ENCODE data around the gene FNIP1. TPM values are rescaled to one million over a fixed set of nuclear protein-coding genes. Genes with fewer than 3 reads are reported as not detected.

Gene FNIP1
- total RNA-seq, 1 donor from 2014 or later = 35.2 TPM

- no peaks in the 10 kb centered on the region for H3K27me3 ChIP-seq (ENCODE audit: control insufficient read depth, insufficient read depth, low read length)
- no peaks in the 10 kb centered on the region for H3K36me3 ChIP-seq (ENCODE audit: control insufficient read depth, insufficient read depth, low read length)
- DNase-seq (ENCODE audit: low read depth) = no peak
- no peak overlapping the region for H3K4me3 ChIP-seq (ENCODE audit: low read depth, low read length)
- no peak for TF ChIP-seq CTCF (IDR thresholded peaks at IDR 0.05; ENCODE audit: insufficient read depth, low read length, poor library complexity, severe bottlenecking)
These were observed 49.4 kb downstream of the FNIP1 start for GRCh38 chr5:131747180-131748105.

GRCh38 chr5:131746423-131746822 is 50.4 kb downstream of the FNIP1 start:
- H3K27me3 ChIP-seq (ENCODE audit: control insufficient read depth, insufficient read depth, low read length) = no peaks in the 10 kb centered on the region
- H3K36me3 ChIP-seq (ENCODE audit: control insufficient read depth, insufficient read depth, low read length) = no peaks in the 10 kb centered on the region
- TF ChIP-seq CTCF (IDR thresholded peaks at IDR 0.05; ENCODE audit: insufficient read depth, low read length, poor library complexity, severe bottlenecking) = no peak
- no peak overlapping the region for H3K4me3 ChIP-seq (ENCODE audit: low read depth, low read length)
- no peak for DNase-seq (ENCODE audit: low read depth)

GRCh38 chr5:131745703-131746102 is 51.1 kb downstream of the FNIP1 start:
- H3K4me3 ChIP-seq (ENCODE audit: low read depth, low read length) = no peak overlapping the region
- TF ChIP-seq CTCF (IDR thresholded peaks at IDR 0.05; ENCODE audit: insufficient read depth, low read length, poor library complexity, severe bottlenecking) = no peak
- H3K27me3 ChIP-seq (ENCODE audit: control insufficient read depth, insufficient read depth, low read length) = no peaks in the 10 kb centered on the region
- no peaks in the 10 kb centered on the region for H3K36me3 ChIP-seq (ENCODE audit: control insufficient read depth, insufficient read depth, low read length)
- no peak for DNase-seq (ENCODE audit: low read depth)

- no peak for DNase-seq (ENCODE audit: low read depth)
- no peak for TF ChIP-seq CTCF (IDR thresholded peaks at IDR 0.05; ENCODE audit: insufficient read depth, low read length, poor library complexity, severe bottlenecking)
- Histone ChIP-seq H3K27me3 (ENCODE audit: control insufficient read depth, insufficient read depth, low read length) (no peaks in the 10 kb centered on the region), H3K36me3 (ENCODE audit: control insufficient read depth, insufficient read depth, low read length) (no peaks in the 10 kb centered on the region), H3K4me3 (ENCODE audit: low read depth, low read length) (no peak overlapping the region)
These were observed 51.7 kb downstream of the FNIP1 start for GRCh38 chr5:131745155-131745554.

- no peak for DNase-seq (ENCODE audit: low read depth)
- no peaks in the 10 kb centered on the region for H3K27me3 ChIP-seq (ENCODE audit: control insufficient read depth, insufficient read depth, low read length)
These were observed 56.3 kb downstream of the FNIP1 start for GRCh38 chr5:131740477-131740876.

More at GRCh38 chr5:131740477-131740876, 56.3 kb downstream of the FNIP1 start:
- no peaks in the 10 kb centered on the region for H3K36me3 ChIP-seq (ENCODE audit: control insufficient read depth, insufficient read depth, low read length)
- no peak overlapping the region for H3K4me3 ChIP-seq (ENCODE audit: low read depth, low read length)
- TF ChIP-seq CTCF (IDR thresholded peaks at IDR 0.05; ENCODE audit: insufficient read depth, low read length, poor library complexity, severe bottlenecking) = no peak

Data from kidney epithelial cell (primary cell).